GM12878 (cell line): Measurements from ENCODE around the gene RIPK3. TPM values are rescaled to one million over a fixed set of nuclear protein-coding genes. Genes with fewer than 3 reads are reported as not detected.

Experiments used
- ATAC-seq: fragments of 200-7000 bp; cut with Tn5 transposase; 3 replicates; pipeline ENCODE4 v1.9.1; 2020; ENCODE audit warnings: mild to moderate bottlenecking, moderate library complexity
- BruUV-seq: library from RNA; stranded (reverse); fragments of 400-500 nt; replicated peaks from 2 replicates; lab custom pipeline; 2021; lab: Mats Ljungman, UMichigan
- CTCF ChIA-PET: fragments of 300-600 bp; sonication (Branson Sonifier 250); formaldehyde crosslinking; extraction: SDS; loops from one replicate; lab custom pipeline; 2021; ENCODE audit warnings: inconsistent platforms; lab: Yijun Ruan, JAX
- POLR2A ChIA-PET: fragments of 350-600 bp; formaldehyde crosslinking; extraction: SDS; loops from one replicate; lab custom pipeline; 2021; ENCODE audit warnings: inconsistent platforms; lab: Charles Lee
- RAD21 ChIA-PET: fragments of 300-600 bp; sonication (Branson Sonifier 250); formaldehyde crosslinking; loops from one replicate; lab custom pipeline; 2023; ENCODE audit warnings: antibody characterized with exemption; ENCODE audit not compliant: unreplicated experiment; lab: Charles Lee
- SMC1A ChIA-PET: fragments of 300-600 bp; sonication (Branson Sonifier 250); formaldehyde crosslinking; loops from one replicate; lab custom pipeline; 2023; ENCODE audit not compliant: unreplicated experiment, uncharacterized antibody; lab: Charles Lee
- DNase-seq: peaks from one replicate; pipeline ENCODE4 v3.0.0-alpha.2; 2011; ENCODE audit warnings: low read depth, low spot score
- FAIRE-seq: peaks from 3 replicates; lab custom pipeline; 2011; peaks lifted over from hg19 to GRCh38; lab: Jason Lieb, UNC
- H2AFZ ChIP-seq: 2 replicates; pipeline ENCODE4 v1.6.0; 2011; ENCODE audit warnings: low read depth, low read length, control low read depth; ENCODE audit not compliant: control insufficient read depth
- H3K27ac ChIP-seq: 2 replicates; pipeline ENCODE4 v1.5.1; 2011; ENCODE audit warnings: control low read depth; ENCODE audit not compliant: control insufficient read depth, insufficient read depth
- H3K27me3 ChIP-seq, 2 experiments: replicated peaks in 1 of 2; 2 replicates each; pipeline versions ENCODE4 v1.6.0 to v1.6.1; 2011; ENCODE audit warnings: low read length in 1 of 2; ENCODE audit not compliant: control insufficient read depth in 2 of 2, insufficient read depth in 2 of 2
- H3K36me3 ChIP-seq, 2 experiments: 2 replicates each; pipeline ENCODE4 v1.5.1; 2011; ENCODE audit warnings: low read length in 1 of 2; ENCODE audit not compliant: control insufficient read depth in 2 of 2, insufficient read depth in 2 of 2
- H3K4me1 ChIP-seq: 2 replicates; pipeline ENCODE4 v1.6.1; 2011; ENCODE audit warnings: mild to moderate bottlenecking, low read length, moderate library complexity, mixed read lengths; ENCODE audit not compliant: control insufficient read depth, insufficient read depth
- H3K4me2 ChIP-seq: 2 replicates; pipeline ENCODE4 v1.6.0; 2011; ENCODE audit warnings: control low read depth; ENCODE audit not compliant: control insufficient read depth, insufficient read depth
- H3K4me3 ChIP-seq: fragments of 200-600 bp; sonication (generic); 2 replicates; pipeline ENCODE4 v1.5.1; 2016
- H3K79me2 ChIP-seq: 2 replicates; pipeline ENCODE4 v1.6.0; 2011; ENCODE audit warnings: low read length; ENCODE audit not compliant: control insufficient read depth, insufficient read depth
- H3K9ac ChIP-seq: 2 replicates; pipeline ENCODE4 v1.8.0; 2011; ENCODE audit warnings: low read length, control low read depth, mixed read lengths; ENCODE audit not compliant: control insufficient read depth, insufficient read depth
- H3K9me3 ChIP-seq: replicated peaks from 3 replicates; pipeline ENCODE4 v1.5.1; 2011; ENCODE audit warnings: mild to moderate bottlenecking, low read length; ENCODE audit not compliant: control insufficient read depth, insufficient read depth
- H4K20me1 ChIP-seq: 2 replicates; pipeline ENCODE4 v1.6.0; 2011; ENCODE audit not compliant: control insufficient read depth, insufficient read depth
- EED ChIP-seq: sonication (generic); IDR thresholded peaks from 2 replicates; pipeline ENCODE4 v1.6.1; 2016; ENCODE audit warnings: antibody characterized with exemption, low read depth
- ELK1 ChIP-seq: IDR thresholded peaks from 2 replicates; pipeline ENCODE4 v1.6.1; 2012; ENCODE audit warnings: low read depth, low read length, improper control_type of control experiment
- MTA3 ChIP-seq: IDR thresholded peaks from 2 replicates; pipeline ENCODE4 v1.6.1; 2012; ENCODE audit warnings: low read length, inconsistent platforms, borderline replicate concordance
- NFYB ChIP-seq: IDR thresholded peaks from 2 replicates; pipeline ENCODE4 v1.6.1; 2011; ENCODE audit warnings: low read depth, mild to moderate bottlenecking, low read length, improper control_type of control experiment, moderate library complexity; ENCODE audit not compliant: insufficient read depth
- NRF1 ChIP-seq: conservative IDR thresholded peaks from 2 replicates; pipeline ENCODE4 v1.6.1; 2011; ENCODE audit warnings: mild to moderate bottlenecking, low read depth, low read length, improper control_type of control experiment
- PKNOX1 ChIP-seq: fragments of 450-650 bp; IDR thresholded peaks from 2 replicates; pipeline ENCODE4 v1.6.1; 2016; ENCODE audit warnings: mild to moderate bottlenecking
- POLR2AphosphoS2 ChIP-seq: IDR thresholded peaks from 2 replicates; pipeline ENCODE4 v1.6.1; 2011; ENCODE audit warnings: low read depth, mild to moderate bottlenecking, low read length, improper control_type of control experiment, moderate library complexity
- WGBS: methylation state at CpG from one replicate; pipeline ENCODE4 v1.1.6; 2016; ENCODE audit warnings: low lambda C conversion rate; ENCODE audit not compliant: insufficient replicate concordance, insufficient coverage; ENCODE audit errors: missing lambda C conversion rate; 5-methylcytosine and 5-hydroxymethylcytosine counted together
- in situ Hi-C: fragments of 300-500 bp; cut with MboI; formaldehyde crosslinking; loops from 9 replicates; pipeline ENCODE4 v1.14.3; 2018; ENCODE audit warnings: mixed read lengths
- intact Hi-C: fragments of 100-400 bp; cut with micrococcal nuclease; formaldehyde crosslinking; loops from one replicate; pipeline ENCODE4 v1.14.2; 2022; ENCODE audit not compliant: unreplicated experiment
- polyA plus RNA-seq, 11 experiments: library from polyadenylated mRNA; depleted of rRNA in 4 of 11; unstranded in 6 of 11; stranded (reverse) in 5 of 11; fragments of >200 nt; fragmentation: Nextera tagmentation in 4 of 11; fragmentation: Illumina TruSeq in 1 of 11; extraction: Ambion mirVana in 4 of 11; extraction: Trizol in 1 of 11; gene quantifications; 1 replicate in 1 of 11; 2 replicates in 10 of 11; pipeline versions ENCODE4 v1.2.1 to v1.2.3, GENCODE V29; 2011 to 2016; ENCODE audit warnings: inconsistent platforms in 2 of 11, missing spikeins in 2 of 11, low read depth in 1 of 11
- total RNA-seq, 4 experiments: library from RNA; depleted of rRNA in 3 of 4; stranded (reverse); fragments of >200 nt in 3 of 4; fragmentation: Illumina TruSeq in 1 of 4; extraction: Trizol in 1 of 4; gene quantifications; 2 replicates each; pipeline versions ENCODE4 v1.2.1 to v1.2.3, GENCODE V29; 2013 to 2021
- TF ChIP-seq, protein P1 (sequence below): IDR thresholded peaks from 2 replicates; pipeline ENCODE4 v1.6.1; 2011; ENCODE audit warnings: mild to moderate bottlenecking, low read depth, low read length, moderate library complexity; ENCODE audit not compliant: insufficient replicate concordance

Gene RIPK3
- total and polyA plus RNA-seq, 10 of the 15 experiments (the other 5 are each of a cell fraction or from before 2014, with no cell fraction given): 2.0 to 13.6 (median 8.1) TPM

- FAIRE-seq (no peak), ATAC-seq (no peak), DNase-seq (no peak)
- POLR2A ChIA-PET: interaction anchor here (0.7 to 1.1 kb wide), 2 partner anchors 12 to 52 kb away, joined by 3 to 4 read pairs; no protein-coding TSS in a partner anchor
- intact Hi-C loops: no loop called here
- Histone ChIP-seq H3K36me3 (no peaks in the 10 kb centered on the region), H3K27me3 (no peaks in the 10 kb centered on the region), H3K9ac (no peak overlapping the region), H3K4me3 (no peak overlapping the region), H3K4me1 (no peaks in the 10 kb centered on the region), H3K79me2 (no peaks in the 10 kb centered on the region), H2AFZ (no peak overlapping the region), H4K20me1 (no peaks in the 10 kb centered on the region), H3K27ac (no peak overlapping the region), H3K4me2 (no peak overlapping the region), H3K9me3 (no peaks in the 10 kb centered on the region)
- SMC1A ChIA-PET: interaction anchor here (0.9 to 1.3 kb wide), 2 partner anchors 13 to 53 kb away, joined by 3 to 4 read pairs; no protein-coding TSS in a partner anchor
- RAD21 ChIA-PET: interaction anchor here (0.6 to 1.1 kb wide), 3 partner anchors 44 to 135 kb away, joined by 3 to 4 read pairs (median 3); no protein-coding TSS in a partner anchor
- no TSS peak for BruUV-seq
- 0% methylated on average over 3 of the region's 3 CpGs for WGBS
- TF ChIP-seq MTA3 (no peak), NRF1 (no peak), EED (no peak)
- in situ Hi-C loops: no loop called here
- CTCF ChIA-PET: interaction anchor here (1.0 to 2.8 kb wide), 4 partner anchors 8 to 53 kb away, joined by 3 to 13 read pairs (median 6); no protein-coding TSS in a partner anchor
Measured at GRCh38 chr14:24378327-24378726, 38.5 kb upstream of the RIPK3 start.

GRCh38 chr14:24377657-24378056 lies 37.9 kb upstream of the RIPK3 start:
- Histone ChIP-seq H3K9me3 (no peaks in the 10 kb centered on the region), H2AFZ (no peak overlapping the region), H3K27ac (no peak overlapping the region), H4K20me1 (no peaks in the 10 kb centered on the region), H3K4me2 (no peak overlapping the region), H3K4me1 (no peaks in the 10 kb centered on the region), H3K36me3 (no peaks in the 10 kb centered on the region), H3K9ac (no peak overlapping the region), H3K79me2 (no peaks in the 10 kb centered on the region), H3K27me3 (no peaks in the 10 kb centered on the region), H3K4me3 (no peak overlapping the region)
- no peak for TF ChIP-seq ELK1
- TF ChIP-seq PKNOX1: no peak
- TF ChIP-seq POLR2AphosphoS2: no peak
- TF ChIP-seq NFYB: no peak
- TF ChIP-seq, protein P1, sequence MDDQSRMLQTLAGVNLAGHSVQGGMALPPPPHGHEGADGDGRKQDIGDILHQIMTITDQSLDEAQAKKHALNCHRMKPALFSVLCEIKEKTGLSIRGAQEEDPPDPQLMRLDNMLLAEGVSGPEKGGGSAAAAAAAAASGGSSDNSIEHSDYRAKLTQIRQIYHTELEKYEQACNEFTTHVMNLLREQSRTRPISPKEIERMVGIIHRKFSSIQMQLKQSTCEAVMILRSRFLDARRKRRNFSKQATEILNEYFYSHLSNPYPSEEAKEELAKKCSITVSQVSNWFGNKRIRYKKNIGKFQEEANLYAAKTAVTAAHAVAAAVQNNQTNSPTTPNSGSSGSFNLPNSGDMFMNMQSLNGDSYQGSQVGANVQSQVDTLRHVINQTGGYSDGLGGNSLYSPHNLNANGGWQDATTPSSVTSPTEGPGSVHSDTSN: no peak
- ChIA-PET SMC1A (interaction anchor here (0.9 kb wide), 1 partner anchor 54 kb away, joined by 3 read pairs; no protein-coding TSS in a partner anchor), RAD21 (interaction anchor here (1.1 kb wide), 1 partner anchor 54 kb away, joined by 3 read pairs; no protein-coding TSS in a partner anchor), CTCF (interaction anchor here (0.7 to 2.8 kb wide), 5 partner anchors 8 to 54 kb away, joined by 3 to 13 read pairs (median 3); no protein-coding TSS in a partner anchor), POLR2A (interaction anchor here (0.7 kb wide), 1 partner anchor 53 kb away, joined by 3 read pairs; no protein-coding TSS in a partner anchor)
- no peak for DNase-seq
- BruUV-seq: no TSS peak
- ATAC-seq: no peak
- in situ Hi-C loops: no loop called here
- no peak for FAIRE-seq
- 6% methylated on average over 2 of the region's 2 CpGs for WGBS
- intact Hi-C loops: no loop called here
